Tibial nerve (tissue), 4 donors: ENCODE measurements around the gene TGFA. TPM values are rescaled to one million over a fixed set of nuclear protein-coding genes. Genes with fewer than 3 reads are reported as not detected.

Experiments used
- DNase-seq, 2 donors: peaks; one replicate each; pipeline ENCODE4 v3.0.0-alpha.2; 2019; ENCODE audit warnings: low spot score in 2 of 2
- H3K27ac ChIP-seq, 4 donors: fragments of 200-600 bp; sonication (generic) in 3 of 4; one replicate each; pipeline ENCODE4 v1.5.1; 2017 to 2019; ENCODE audit warnings: mild to moderate bottlenecking in 1 of 4
- H3K27me3 ChIP-seq, 2 donors: fragments of 200-600 bp; sonication (generic) in 1 of 2; one replicate each; pipeline versions ENCODE4 v1.5.1 to v1.6.0; 2017 to 2019
- H3K36me3 ChIP-seq, 3 donors: fragments of 200-600 bp; sonication (generic); one replicate each; pipeline ENCODE4 v1.5.1; 2018 to 2019
- H3K4me1 ChIP-seq, 4 donors: fragments of 200-600 bp; sonication (generic) in 3 of 4; one replicate each; pipeline ENCODE4 v1.5.1; 2017 to 2019
- H3K4me3 ChIP-seq, 4 donors: fragments of 200-600 bp; sonication (generic) in 3 of 4; one replicate each; pipeline ENCODE4 v1.5.1; 2017 to 2019; ENCODE audit warnings: mild to moderate bottlenecking in 1 of 4, moderate library complexity in 1 of 4
- H3K9me3 ChIP-seq, 4 donors: fragments of 200-600 bp; sonication (generic) in 3 of 4; one replicate each; pipeline ENCODE4 v1.5.1; 2017 to 2019
- EP300 ChIP-seq, 2 donors: sonication (generic); formaldehyde crosslinking; IDR thresholded peaks; one replicate each; pipeline ENCODE4 v1.6.1; 2017; ENCODE audit warnings: antibody characterized with exemption in 2 of 2, mild to moderate bottlenecking in 1 of 2
- POLR2A ChIP-seq, 2 donors: fragments of 450-650 bp; IDR thresholded peaks; one replicate each; pipeline ENCODE4 v1.6.1; 2017; ENCODE audit warnings: antibody characterized with exemption in 2 of 2, mild to moderate bottlenecking in 2 of 2, moderate library complexity in 2 of 2
- WGBS, 2 donors: methylation state at CpG; one replicate each; pipeline ENCODE4 v1.1.5; 2018; 5-methylcytosine and 5-hydroxymethylcytosine counted together
- total RNA-seq, 4 donors: library from RNA; depleted of rRNA; stranded (reverse); fragments of >200 nt; gene quantifications; one replicate each; pipeline ENCODE4 v1.1.0, GENCODE V29; 2016
- TF ChIP-seq, protein P1 (sequence below), 5 experiments: fragments of 200-600 bp in 3 of 5; fragments of 450-650 bp in 2 of 5; sonication (generic) in 3 of 5; IDR thresholded peaks; one replicate each; pipeline ENCODE4 v1.5.1; 2016 to 2019; ENCODE audit warnings: antibody characterized with exemption in 5 of 5, mild to moderate bottlenecking in 3 of 5, moderate library complexity in 2 of 5

The TGFA gene
- total RNA-seq, 4 donors from 2014 or later, result 3.0 to 12.6 (median 9.6) TPM

DNA sequence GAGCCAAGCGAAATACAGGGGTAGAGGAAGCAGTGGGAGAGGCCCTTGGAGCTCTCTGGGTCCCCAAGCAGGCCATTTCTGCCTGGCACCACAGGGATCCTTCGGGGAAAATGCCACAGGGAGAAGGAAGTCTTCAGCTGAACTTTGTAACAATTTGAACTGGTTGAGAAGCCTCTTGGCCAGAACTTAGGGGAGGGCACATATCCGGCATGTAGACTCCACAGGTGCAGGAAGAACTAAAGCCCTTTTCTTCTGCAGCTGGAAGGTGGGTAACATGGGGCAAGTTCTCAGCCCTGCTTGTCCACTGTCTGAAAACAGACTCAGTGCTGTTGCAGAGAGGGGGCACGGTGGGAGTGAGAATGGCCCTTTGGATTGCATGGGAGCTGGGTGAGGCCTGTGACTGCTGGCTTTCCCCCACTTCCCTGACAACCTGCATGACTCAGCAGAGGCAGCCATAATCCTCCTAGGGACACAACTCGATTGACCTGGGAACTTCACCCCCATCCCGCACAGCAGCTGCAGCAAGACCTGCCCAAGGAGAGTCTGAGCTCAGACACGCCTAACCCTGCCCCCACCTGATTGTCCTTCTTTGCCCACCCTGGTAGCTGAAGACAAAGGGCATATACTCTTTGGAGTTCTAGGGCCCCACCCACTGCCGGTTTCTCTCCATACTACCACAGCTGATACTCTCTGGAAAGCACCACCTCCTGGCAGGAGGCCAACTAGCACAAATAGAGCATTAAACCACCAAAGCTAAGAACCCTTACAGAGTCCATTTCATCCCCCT lies 150.2 kb downstream of the TGFA start:
- 81 to 84% methylated on average over 7 to 8 of the region's 8 CpGs for WGBS, 2 donors
- Histone ChIP-seq H3K27me3 (no peaks in the 10 kb centered on the region), H3K9me3 (no peaks in the 10 kb centered on the region), H3K27ac (no peak overlapping the region), H3K4me1 (no peaks in the 10 kb centered on the region), H3K36me3 (no peaks in the 10 kb centered on the region), H3K4me3 (no peak overlapping the region)
- TF ChIP-seq EP300 (IDR thresholded peaks at IDR 0.05) (no peak), POLR2A (IDR thresholded peaks at IDR 0.05) (no peak)
- TF ChIP-seq, protein P1, sequence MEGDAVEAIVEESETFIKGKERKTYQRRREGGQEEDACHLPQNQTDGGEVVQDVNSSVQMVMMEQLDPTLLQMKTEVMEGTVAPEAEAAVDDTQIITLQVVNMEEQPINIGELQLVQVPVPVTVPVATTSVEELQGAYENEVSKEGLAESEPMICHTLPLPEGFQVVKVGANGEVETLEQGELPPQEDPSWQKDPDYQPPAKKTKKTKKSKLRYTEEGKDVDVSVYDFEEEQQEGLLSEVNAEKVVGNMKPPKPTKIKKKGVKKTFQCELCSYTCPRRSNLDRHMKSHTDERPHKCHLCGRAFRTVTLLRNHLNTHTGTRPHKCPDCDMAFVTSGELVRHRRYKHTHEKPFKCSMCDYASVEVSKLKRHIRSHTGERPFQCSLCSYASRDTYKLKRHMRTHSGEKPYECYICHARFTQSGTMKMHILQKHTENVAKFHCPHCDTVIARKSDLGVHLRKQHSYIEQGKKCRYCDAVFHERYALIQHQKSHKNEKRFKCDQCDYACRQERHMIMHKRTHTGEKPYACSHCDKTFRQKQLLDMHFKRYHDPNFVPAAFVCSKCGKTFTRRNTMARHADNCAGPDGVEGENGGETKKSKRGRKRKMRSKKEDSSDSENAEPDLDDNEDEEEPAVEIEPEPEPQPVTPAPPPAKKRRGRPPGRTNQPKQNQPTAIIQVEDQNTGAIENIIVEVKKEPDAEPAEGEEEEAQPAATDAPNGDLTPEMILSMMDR (IDR thresholded peaks at IDR 0.05), result no peak
- DNase-seq, result no peak

DNA sequence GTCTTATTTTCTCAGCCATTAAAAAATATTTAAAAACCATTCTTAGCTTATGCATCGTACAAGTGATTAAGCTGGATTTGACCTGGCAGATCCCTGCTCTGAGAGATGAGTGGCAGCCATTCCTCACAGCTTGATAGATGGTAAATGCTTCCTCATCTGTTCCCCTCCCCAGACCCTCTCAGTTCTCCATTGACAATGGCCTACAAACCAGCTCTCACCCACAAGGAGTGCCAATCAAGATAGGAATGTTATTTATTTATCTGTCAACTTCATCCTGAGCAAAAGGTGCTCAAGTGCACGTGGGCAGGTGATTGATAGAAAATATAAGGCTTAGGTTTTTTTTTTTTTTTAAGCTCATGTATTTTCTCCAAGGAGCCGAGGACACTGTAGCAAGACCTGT lies 153.1 kb downstream of the TGFA start:
- H3K27ac ChIP-seq, result no peak overlapping the region
- H3K4me3 ChIP-seq, result no peak overlapping the region
- no peak for DNase-seq
- WGBS, 2 donors, result 69 to 75% methylated on average over 3 of the region's 3 CpGs
- no peak for TF ChIP-seq EP300 (IDR thresholded peaks at IDR 0.05)
- no peak for TF ChIP-seq POLR2A (IDR thresholded peaks at IDR 0.05)
- TF ChIP-seq, protein P1 (IDR thresholded peaks at IDR 0.05), result no peak
- H3K9me3 ChIP-seq, result no peaks in the 10 kb centered on the region
- no peaks in the 10 kb centered on the region for H3K4me1 ChIP-seq
- H3K27me3 ChIP-seq, result no peaks in the 10 kb centered on the region
- H3K36me3 ChIP-seq, result no peaks in the 10 kb centered on the region

DNA sequence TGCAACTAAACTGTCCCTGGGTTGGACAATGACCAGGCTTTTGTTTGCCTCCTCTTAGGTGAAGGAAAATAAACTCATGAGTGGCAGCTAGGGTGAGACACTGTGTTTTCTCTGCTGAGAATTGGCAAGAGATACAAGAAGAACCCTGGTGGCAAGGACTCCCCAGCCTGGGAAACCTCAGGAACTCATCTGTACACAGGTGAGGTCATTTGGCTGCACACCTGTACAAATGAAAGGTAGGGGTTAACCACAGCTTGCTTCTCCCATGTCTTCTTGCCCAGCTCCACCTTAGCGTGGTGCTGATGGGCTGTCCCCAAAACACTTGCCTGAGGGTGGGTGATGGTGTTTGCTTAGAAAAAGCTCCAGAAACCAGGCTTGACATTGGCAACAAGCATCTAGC lies 154.6 kb downstream of the TGFA start:
- no peak for TF ChIP-seq EP300 (IDR thresholded peaks at IDR 0.05)
- no peak for TF ChIP-seq POLR2A (IDR thresholded peaks at IDR 0.05)
- TF ChIP-seq, protein P1 (IDR thresholded peaks at IDR 0.05), result no peak
- Histone ChIP-seq H3K27me3 (no peaks in the 10 kb centered on the region), H3K4me3 (no peak overlapping the region), H3K9me3 (peaks cover 0 to under 1% (median 0%) of the 10 kb centered on the region in 4 donors), H3K36me3 (no peaks in the 10 kb centered on the region), H3K4me1 (no peaks in the 10 kb centered on the region), H3K27ac (no peak overlapping the region)
- 80 to 86% methylated on average over 1 of the region's 1 CpG for WGBS, 2 donors
- DNase-seq, result no peak

Other genes with a start within 250 kb of the TGFA start
- 1 to 10 TPM in 3 of 4 donors, under 1 TPM in 1; 0.63 to 6.0 (median 3.2) TPM for gene ADD2, start 214.4 kb upstream of the TGFA start, total RNA-seq
- not detected for gene FIGLA, start 236.8 kb upstream of the TGFA start, total RNA-seq